ENCODE data around the gene GRPR.

The GRPR gene

DNA sequence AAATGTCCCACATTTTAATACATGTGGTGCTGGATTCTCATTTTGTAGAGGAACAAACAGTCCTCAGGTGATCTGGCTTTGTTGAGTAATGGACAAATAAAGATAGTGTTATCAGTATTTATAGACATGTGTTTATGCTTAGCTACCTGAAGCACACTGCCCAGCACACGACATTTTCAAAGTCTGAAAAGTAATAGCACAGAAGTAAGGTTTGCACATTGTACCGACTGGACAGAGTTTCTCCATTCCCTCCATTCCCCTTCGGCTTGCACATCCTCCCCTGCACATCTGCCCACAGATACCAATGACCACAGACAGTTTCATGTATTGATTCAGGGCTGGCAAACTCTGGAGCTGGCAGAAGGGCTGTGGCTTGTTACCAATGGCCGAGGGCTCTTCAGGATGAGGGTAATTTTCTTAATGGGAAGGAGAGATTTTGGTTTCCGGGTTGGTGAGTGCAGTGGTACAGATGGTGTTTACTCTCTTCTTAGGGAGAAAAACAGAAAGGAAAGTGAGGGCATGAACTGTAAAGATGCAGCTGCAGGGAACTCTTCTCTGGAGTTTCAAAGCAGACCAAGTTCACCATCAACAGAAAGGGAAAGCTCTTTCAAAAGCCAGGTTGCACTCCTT is 2.3 kb downstream of the GRPR start (continued):
- no peak for TF ChIP-seq ZNF16 (tag by site-specific recombination; IDR thresholded peaks at IDR 0.05; ENCODE audit: low read depth)
- TF ChIP-seq, protein P1, sequence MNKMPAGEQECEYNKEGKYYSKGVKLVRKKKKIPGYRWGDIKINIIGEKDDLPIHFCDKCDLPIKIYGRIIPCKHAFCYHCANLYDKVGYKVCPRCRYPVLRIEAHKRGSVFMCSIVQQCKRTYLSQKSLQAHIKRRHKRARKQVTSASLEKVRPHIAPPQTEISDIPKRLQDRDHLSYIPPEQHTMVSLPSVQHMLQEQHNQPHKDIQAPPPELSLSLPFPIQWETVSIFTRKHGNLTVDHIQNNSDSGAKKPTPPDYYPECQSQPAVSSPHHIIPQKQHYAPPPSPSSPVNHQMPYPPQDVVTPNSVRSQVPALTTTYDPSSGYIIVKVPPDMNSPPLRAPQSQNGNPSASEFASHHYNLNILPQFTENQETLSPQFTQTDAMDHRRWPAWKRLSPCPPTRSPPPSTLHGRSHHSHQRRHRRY (tag by site-specific recombination; IDR thresholded peaks at IDR 0.05): no peak
- no peak for TF ChIP-seq ZNF791 (tag by site-specific recombination; IDR thresholded peaks at IDR 0.05)
- TF ChIP-seq ZNF792 (tag by site-specific recombination; IDR thresholded peaks at IDR 0.05): no peak

DNA sequence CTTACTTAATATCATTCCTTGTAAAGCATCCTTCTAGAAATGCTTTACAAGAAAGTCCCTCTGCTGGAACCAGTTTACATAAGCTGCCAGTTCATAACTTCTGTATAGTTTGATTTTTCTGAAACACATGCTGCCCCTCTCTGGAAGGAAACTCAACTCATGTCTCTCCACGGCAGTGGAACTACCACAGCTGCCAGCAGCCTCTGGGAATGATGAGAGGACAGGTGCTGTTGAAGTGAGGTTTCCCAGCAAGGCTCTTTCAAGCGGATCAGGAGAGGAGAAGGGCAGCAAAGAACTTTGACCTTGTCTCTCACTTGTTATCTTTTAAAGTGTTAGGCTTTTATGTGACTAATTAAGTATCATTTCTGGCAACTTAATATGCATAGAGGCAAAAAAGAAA is 7.3 kb downstream of the GRPR start:
- H3K27ac ChIP-seq (ENCODE audit: extremely low read depth, low read depth, low read length): no peak overlapping the region
- CTCF ChIA-PET: no interaction called here

DNA sequence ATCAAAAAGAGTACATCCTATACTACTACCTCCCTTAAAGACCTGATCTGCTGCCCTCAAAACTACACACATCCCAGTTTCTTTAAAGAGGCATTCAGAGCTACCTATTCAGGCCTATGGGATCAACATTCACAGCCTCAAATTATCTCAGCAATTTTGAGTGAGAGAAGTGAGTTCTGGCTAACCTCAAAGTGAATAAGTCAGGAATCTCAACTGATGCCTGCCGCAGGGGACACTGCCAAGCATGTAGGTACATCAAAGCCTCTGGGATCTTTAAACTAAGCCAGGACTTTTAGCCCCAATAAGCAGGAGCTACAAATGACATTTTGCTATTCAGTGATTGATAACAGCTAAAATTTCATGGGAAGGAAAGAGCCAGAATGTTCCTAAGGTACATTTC is 11.6 kb downstream of the GRPR start:
- ChIA-PET CTCF (no interaction called here), POLR2A (no interaction called here)
- Histone ChIP-seq H3K4me3 (ENCODE audit: low read depth, low read length) (no peak overlapping the region), H3K27ac (ENCODE audit: extremely low read depth, low read depth, low read length) (no peak overlapping the region), H3K9me3 (ENCODE audit: control insufficient read depth, insufficient read depth, low read depth, low read length) (no peaks in the 10 kb centered on the region), H3K36me3 (ENCODE audit: control insufficient read depth in 2 of 2, insufficient read depth in 1 of 2, low read length in 2 of 2) (no peaks in the 10 kb centered on the region), H3K4me1 (ENCODE audit: control insufficient read depth, insufficient read depth, low read length) (no peaks in the 10 kb centered on the region)
- TF ChIP-seq ZSCAN30 (tag by site-specific recombination; IDR thresholded peaks at IDR 0.05): no peak
- TF ChIP-seq ZBTB7A (tag by site-specific recombination; IDR thresholded peaks at IDR 0.05; ENCODE audit: low read depth): no peak
- TF ChIP-seq ZNF214 (tag by site-specific recombination; IDR thresholded peaks at IDR 0.05; ENCODE audit: borderline replicate concordance): no peak
- TF ChIP-seq BCL11A (tag by site-specific recombination; IDR thresholded peaks at IDR 0.05; ENCODE audit: low read depth): no peak
- no peak for TF ChIP-seq PRDM1 (tag by site-specific recombination; IDR thresholded peaks at IDR 0.05)
- no peak for TF ChIP-seq YY2 (tag by site-specific recombination; IDR thresholded peaks at IDR 0.05)
- TF ChIP-seq ZNF221 (tag by site-specific recombination; IDR thresholded peaks at IDR 0.05; ENCODE audit: borderline replicate concordance): no peak
- TF ChIP-seq, protein P2, sequence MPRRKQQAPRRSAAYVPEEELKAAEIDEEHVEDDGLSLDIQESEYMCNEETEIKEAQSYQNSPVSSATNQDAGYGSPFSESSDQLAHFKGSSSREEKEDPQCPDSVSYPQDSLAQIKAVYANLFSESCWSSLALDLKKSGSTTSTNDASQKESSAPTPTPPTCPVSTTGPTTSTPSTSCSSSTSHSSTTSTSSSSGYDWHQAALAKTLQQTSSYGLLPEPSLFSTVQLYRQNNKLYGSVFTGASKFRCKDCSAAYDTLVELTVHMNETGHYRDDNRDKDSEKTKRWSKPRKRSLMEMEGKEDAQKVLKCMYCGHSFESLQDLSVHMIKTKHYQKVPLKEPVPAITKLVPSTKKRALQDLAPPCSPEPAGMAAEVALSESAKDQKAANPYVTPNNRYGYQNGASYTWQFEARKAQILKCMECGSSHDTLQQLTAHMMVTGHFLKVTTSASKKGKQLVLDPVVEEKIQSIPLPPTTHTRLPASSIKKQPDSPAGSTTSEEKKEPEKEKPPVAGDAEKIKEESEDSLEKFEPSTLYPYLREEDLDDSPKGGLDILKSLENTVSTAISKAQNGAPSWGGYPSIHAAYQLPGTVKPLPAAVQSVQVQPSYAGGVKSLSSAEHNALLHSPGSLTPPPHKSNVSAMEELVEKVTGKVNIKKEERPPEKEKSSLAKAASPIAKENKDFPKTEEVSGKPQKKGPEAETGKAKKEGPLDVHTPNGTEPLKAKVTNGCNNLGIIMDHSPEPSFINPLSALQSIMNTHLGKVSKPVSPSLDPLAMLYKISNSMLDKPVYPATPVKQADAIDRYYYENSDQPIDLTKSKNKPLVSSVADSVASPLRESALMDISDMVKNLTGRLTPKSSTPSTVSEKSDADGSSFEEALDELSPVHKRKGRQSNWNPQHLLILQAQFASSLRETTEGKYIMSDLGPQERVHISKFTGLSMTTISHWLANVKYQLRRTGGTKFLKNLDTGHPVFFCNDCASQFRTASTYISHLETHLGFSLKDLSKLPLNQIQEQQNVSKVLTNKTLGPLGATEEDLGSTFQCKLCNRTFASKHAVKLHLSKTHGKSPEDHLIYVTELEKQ (tag by site-specific recombination; IDR thresholded peaks at IDR 0.05; ENCODE audit: borderline replicate concordance): no peak
- TF ChIP-seq, protein P3, sequence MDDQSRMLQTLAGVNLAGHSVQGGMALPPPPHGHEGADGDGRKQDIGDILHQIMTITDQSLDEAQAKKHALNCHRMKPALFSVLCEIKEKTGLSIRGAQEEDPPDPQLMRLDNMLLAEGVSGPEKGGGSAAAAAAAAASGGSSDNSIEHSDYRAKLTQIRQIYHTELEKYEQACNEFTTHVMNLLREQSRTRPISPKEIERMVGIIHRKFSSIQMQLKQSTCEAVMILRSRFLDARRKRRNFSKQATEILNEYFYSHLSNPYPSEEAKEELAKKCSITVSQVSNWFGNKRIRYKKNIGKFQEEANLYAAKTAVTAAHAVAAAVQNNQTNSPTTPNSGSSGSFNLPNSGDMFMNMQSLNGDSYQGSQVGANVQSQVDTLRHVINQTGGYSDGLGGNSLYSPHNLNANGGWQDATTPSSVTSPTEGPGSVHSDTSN (CRISPR knock-in tag; IDR thresholded peaks at IDR 0.05): no peak
- TF ChIP-seq ZNF530 (tag by site-specific recombination; IDR thresholded peaks at IDR 0.05; ENCODE audit: low read depth): no peak

More for the DNA sequence above, 7.3 kb downstream of the GRPR start:
- POLR2A ChIA-PET: no interaction called here
- Histone ChIP-seq H3K4me1 (ENCODE audit: control insufficient read depth, insufficient read depth, low read length) (no peaks in the 10 kb centered on the region), H3K9me3 (ENCODE audit: control insufficient read depth, insufficient read depth, low read depth, low read length) (no peaks in the 10 kb centered on the region), H3K36me3 (ENCODE audit: control insufficient read depth in 2 of 2, insufficient read depth in 1 of 2, low read length in 2 of 2) (no peaks in the 10 kb centered on the region), H3K4me3 (ENCODE audit: low read depth, low read length) (no peak overlapping the region)
- TF ChIP-seq ZBTB20 (tag by site-specific recombination; IDR thresholded peaks at IDR 0.05): no peak
- TF ChIP-seq, protein P4, sequence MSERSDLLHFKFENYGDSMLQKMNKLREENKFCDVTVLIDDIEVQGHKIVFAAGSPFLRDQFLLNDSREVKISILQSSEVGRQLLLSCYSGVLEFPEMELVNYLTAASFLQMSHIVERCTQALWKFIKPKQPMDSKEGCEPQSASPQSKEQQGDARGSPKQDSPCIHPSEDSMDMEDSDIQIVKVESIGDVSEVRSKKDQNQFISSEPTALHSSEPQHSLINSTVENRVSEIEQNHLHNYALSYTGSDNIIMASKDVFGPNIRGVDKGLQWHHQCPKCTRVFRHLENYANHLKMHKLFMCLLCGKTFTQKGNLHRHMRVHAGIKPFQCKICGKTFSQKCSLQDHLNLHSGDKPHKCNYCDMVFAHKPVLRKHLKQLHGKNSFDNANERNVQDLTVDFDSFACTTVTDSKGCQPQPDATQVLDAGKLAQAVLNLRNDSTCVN (tag by site-specific recombination; optimal IDR thresholded peaks at IDR 0.05): no peak
- no peak for TF ChIP-seq HOXA7 (CRISPR knock-in tag; IDR thresholded peaks at IDR 0.05; ENCODE audit: borderline replicate concordance)
- TF ChIP-seq ZNF292 (tag by site-specific recombination; IDR thresholded peaks at IDR 0.05; ENCODE audit: borderline replicate concordance, low read depth): no peak
- TF ChIP-seq ZNF626 (tag by site-specific recombination; IDR thresholded peaks at IDR 0.05): no peak
- no peak for TF ChIP-seq ZBTB21 (tag by site-specific recombination; IDR thresholded peaks at IDR 0.05)
- no peak for TF ChIP-seq KLF16 (tag by site-specific recombination; IDR thresholded peaks at IDR 0.05)
- no peak for TF ChIP-seq ZNF473 (tag by site-specific recombination; IDR thresholded peaks at IDR 0.05)
- TF ChIP-seq ZNF16 (tag by site-specific recombination; IDR thresholded peaks at IDR 0.05; ENCODE audit: low read depth): no peak
- no peak for TF ChIP-seq GFI1B (tag by site-specific recombination; IDR thresholded peaks at IDR 0.05)
